HEK293 (cell line): Measurements from ENCODE around the gene CCDC32.

ENCODE experiments used
- BCL11A ChIP-seq: fragments of 450-650 bp; formaldehyde crosslinking; IDR thresholded peaks from 2 replicates; pipeline ENCODE4 v1.5.1; 2016; ENCODE audit warnings: low read depth, missing biosample characterization, missing genetic modification characterization
- BCL11B ChIP-seq: fragments of 450-650 bp; formaldehyde crosslinking; IDR thresholded peaks from 2 replicates; pipeline ENCODE4 v1.5.1; 2016; ENCODE audit warnings: low read depth, missing biosample characterization, missing genetic modification characterization
- SP2 ChIP-seq: fragments of 450-650 bp; formaldehyde crosslinking; IDR thresholded peaks from 2 replicates; pipeline ENCODE4 v1.5.1; 2016; ENCODE audit warnings: missing biosample characterization, missing genetic modification characterization
- TRIM28 ChIP-seq: IDR thresholded peaks from 2 replicates; pipeline ENCODE4 v1.6.1; 2011; ENCODE audit warnings: low read length, control low read depth, borderline replicate concordance
- YY2 ChIP-seq: fragments of 450-650 bp; formaldehyde crosslinking; IDR thresholded peaks from 2 replicates; pipeline ENCODE4 v1.5.1; 2016; ENCODE audit warnings: missing biosample characterization, missing genetic modification characterization
- ZBTB7A ChIP-seq: fragments of 450-650 bp; formaldehyde crosslinking; IDR thresholded peaks from 2 replicates; pipeline ENCODE4 v1.5.1; 2016; ENCODE audit warnings: low read depth, missing biosample characterization, missing genetic modification characterization
- ZBTB8A ChIP-seq: fragments of 450-650 bp; formaldehyde crosslinking; IDR thresholded peaks from 2 replicates; pipeline ENCODE4 v1.5.1; 2016; ENCODE audit warnings: missing biosample characterization, missing genetic modification characterization
- ZEB2 ChIP-seq: fragments of 450-650 bp; formaldehyde crosslinking; IDR thresholded peaks from 2 replicates; pipeline ENCODE4 v1.5.1; 2016; ENCODE audit warnings: missing biosample characterization, missing genetic modification characterization
- ZFP3 ChIP-seq: fragments of 450-650 bp; formaldehyde crosslinking; IDR thresholded peaks from 2 replicates; pipeline ENCODE4 v1.5.1; 2016; ENCODE audit warnings: low read depth, missing biosample characterization, missing genetic modification characterization
- ZNF114 ChIP-seq: fragments of 450-650 bp; formaldehyde crosslinking; IDR thresholded peaks from 2 replicates; pipeline ENCODE4 v1.5.0; 2017; ENCODE audit warnings: missing biosample characterization, missing genetic modification characterization
- ZNF140 ChIP-seq: fragments of 450-650 bp; formaldehyde crosslinking; IDR thresholded peaks from 2 replicates; pipeline ENCODE4 v1.5.1; 2016; ENCODE audit warnings: missing biosample characterization, missing genetic modification characterization
- ZNF155 ChIP-seq: fragments of 450-650 bp; formaldehyde crosslinking; IDR thresholded peaks from 2 replicates; pipeline ENCODE4 v1.5.1; 2016; ENCODE audit warnings: missing biosample characterization, missing genetic modification characterization
- ZNF175 ChIP-seq: fragments of 450-650 bp; formaldehyde crosslinking; IDR thresholded peaks from 2 replicates; pipeline ENCODE4 v1.5.1; 2016; ENCODE audit warnings: missing biosample characterization, missing genetic modification characterization
- ZNF223 ChIP-seq: fragments of 450-650 bp; formaldehyde crosslinking; IDR thresholded peaks from 2 replicates; pipeline ENCODE4 v1.5.1; 2016; ENCODE audit warnings: missing biosample characterization, missing genetic modification characterization
- ZNF23 ChIP-seq: fragments of 450-650 bp; formaldehyde crosslinking; IDR thresholded peaks from 2 replicates; pipeline ENCODE4 v1.5.1; 2016; ENCODE audit warnings: missing biosample characterization, missing genetic modification characterization, borderline replicate concordance
- ZNF426 ChIP-seq: fragments of 450-650 bp; formaldehyde crosslinking; IDR thresholded peaks from 2 replicates; pipeline ENCODE4 v1.5.1; 2017; ENCODE audit warnings: missing biosample characterization, missing genetic modification characterization, mild to moderate bottlenecking, inconsistent platforms, moderate library complexity
- ZNF501 ChIP-seq: fragments of 450-650 bp; formaldehyde crosslinking; IDR thresholded peaks from 2 replicates; pipeline ENCODE4 v1.5.1; 2016; ENCODE audit warnings: missing biosample characterization, missing genetic modification characterization
- ZNF530 ChIP-seq: fragments of 450-650 bp; formaldehyde crosslinking; IDR thresholded peaks from 2 replicates; pipeline ENCODE4 v1.5.1; 2016; ENCODE audit warnings: low read depth, missing biosample characterization, missing genetic modification characterization
- ZNF555 ChIP-seq: fragments of 450-650 bp; formaldehyde crosslinking; conservative IDR thresholded peaks from 2 replicates; pipeline ENCODE4 v1.5.1; 2017; ENCODE audit warnings: missing biosample characterization, mild to moderate bottlenecking, missing genetic modification characterization, inconsistent platforms
- ZNF629 ChIP-seq: fragments of 450-650 bp; formaldehyde crosslinking; IDR thresholded peaks from 2 replicates; pipeline ENCODE4 v1.5.1; 2017; ENCODE audit warnings: missing biosample characterization, missing genetic modification characterization
- ZNF654 ChIP-seq: fragments of 450-650 bp; formaldehyde crosslinking; IDR thresholded peaks from 2 replicates; pipeline ENCODE4 v1.5.1; 2016; ENCODE audit warnings: low read depth, missing biosample characterization, missing genetic modification characterization
- ZNF660 ChIP-seq: fragments of 450-650 bp; IDR thresholded peaks from 2 replicates; pipeline ENCODE4 v1.5.1; 2018; ENCODE audit warnings: missing biosample characterization, mild to moderate bottlenecking, missing genetic modification characterization
- ZNF707 ChIP-seq: fragments of 450-650 bp; formaldehyde crosslinking; IDR thresholded peaks from 2 replicates; pipeline ENCODE4 v1.5.1; 2016; ENCODE audit warnings: missing biosample characterization, missing genetic modification characterization
- ZNF830 ChIP-seq: fragments of 450-650 bp; IDR thresholded peaks from 2 replicates; pipeline ENCODE4 v1.5.0; 2018; ENCODE audit warnings: missing biosample characterization, missing genetic modification characterization, low read depth, mild to moderate bottlenecking, moderate library complexity
- ZNF837 ChIP-seq: fragments of 450-650 bp; formaldehyde crosslinking; IDR thresholded peaks from 2 replicates; pipeline ENCODE4 v1.5.1; 2016; ENCODE audit warnings: missing biosample characterization, missing genetic modification characterization
- TF ChIP-seq, protein P1 (sequence below): fragments of 450-650 bp; formaldehyde crosslinking; IDR thresholded peaks from 2 replicates; pipeline ENCODE4 v1.5.1; 2017; ENCODE audit warnings: missing biosample characterization, missing genetic modification characterization
- TF ChIP-seq, protein P2 (sequence below): fragments of 450-650 bp; formaldehyde crosslinking; IDR thresholded peaks from 2 replicates; pipeline ENCODE4 v1.5.1; 2016; ENCODE audit warnings: missing biosample characterization, missing genetic modification characterization
- TF ChIP-seq, protein P3 (sequence below): IDR thresholded peaks from 2 replicates; pipeline ENCODE4 v1.6.1; 2011; ENCODE audit warnings: mild to moderate bottlenecking, low read depth, low read length, borderline replicate concordance
- TF ChIP-seq, protein P4 (sequence below): fragments of 450-650 bp; formaldehyde crosslinking; IDR thresholded peaks from 2 replicates; pipeline ENCODE4 v1.5.1; 2017; ENCODE audit warnings: missing biosample characterization, missing genetic modification characterization
- TF ChIP-seq, protein P5 (sequence below): fragments of 450-650 bp; formaldehyde crosslinking; IDR thresholded peaks from 2 replicates; pipeline ENCODE4 v1.5.1; 2016; ENCODE audit warnings: missing biosample characterization, missing genetic modification characterization

The CCDC32 gene

DNA sequence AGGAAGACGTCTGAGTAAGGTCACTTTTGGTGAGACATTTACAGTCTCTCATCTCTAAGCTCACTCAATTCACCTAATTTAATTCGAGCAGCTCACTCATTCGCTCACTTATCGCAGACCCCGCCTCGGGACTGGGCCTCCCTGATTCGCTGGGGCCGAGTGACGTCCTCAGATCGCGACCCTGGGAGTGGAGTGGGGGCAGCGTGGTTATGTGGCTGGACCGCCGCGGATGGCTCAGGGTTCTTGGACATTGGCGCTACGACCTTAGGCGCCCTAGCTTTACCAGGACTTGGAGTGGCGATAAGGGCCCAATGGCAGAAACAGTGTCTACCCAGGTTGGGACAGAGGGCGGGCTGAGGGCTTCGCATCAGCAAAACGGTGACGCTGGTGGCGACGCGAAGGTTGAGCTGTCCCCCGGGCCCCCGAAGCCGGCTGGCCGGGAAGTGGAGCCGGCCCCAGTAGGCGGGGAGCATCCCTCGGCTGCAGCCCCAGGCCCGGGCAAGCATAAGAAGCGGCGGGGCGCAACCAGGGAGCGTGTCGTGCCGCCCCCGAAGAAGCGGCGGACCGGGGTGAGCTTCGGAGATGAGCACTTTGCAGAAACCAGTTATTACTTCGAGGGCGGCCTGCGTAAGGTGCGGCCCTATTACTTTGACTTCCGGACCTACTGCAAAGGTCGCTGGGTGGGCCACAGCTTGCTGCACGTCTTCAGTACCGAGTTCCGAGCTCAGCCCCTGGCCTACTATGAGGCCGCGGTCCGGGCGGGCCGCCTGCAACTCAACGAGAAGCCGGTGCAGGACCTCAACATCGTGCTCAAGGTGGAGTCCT lies 4.5 kb upstream of the CCDC32 start, which contains the start of gene RPUSD2 (continued):
- no peak for TF ChIP-seq ZNF530
- no peak for TF ChIP-seq TRIM28
- TF ChIP-seq ZNF660: no peak
- no peak for TF ChIP-seq ZNF837 (tag by site-specific recombination)
- no peak for TF ChIP-seq ZFP3 (tag by site-specific recombination)
- peak; percentile 36; the same call in 1 of the 2 replicates for TF ChIP-seq YY2 (tag by site-specific recombination)
- TF ChIP-seq BCL11B (tag by site-specific recombination): peak; percentile 48; the same call in 1 of the 2 replicates
- TF ChIP-seq BCL11A (tag by site-specific recombination): 0 out of 2 replicates have a peak, but pooled peaks have one; percentile 37
- TF ChIP-seq ZEB2 (tag by site-specific recombination): peak; percentile 22; the same call in 1 of the 2 replicates
- no peak for TF ChIP-seq ZNF223 (tag by site-specific recombination)
- TF ChIP-seq, protein P1, sequence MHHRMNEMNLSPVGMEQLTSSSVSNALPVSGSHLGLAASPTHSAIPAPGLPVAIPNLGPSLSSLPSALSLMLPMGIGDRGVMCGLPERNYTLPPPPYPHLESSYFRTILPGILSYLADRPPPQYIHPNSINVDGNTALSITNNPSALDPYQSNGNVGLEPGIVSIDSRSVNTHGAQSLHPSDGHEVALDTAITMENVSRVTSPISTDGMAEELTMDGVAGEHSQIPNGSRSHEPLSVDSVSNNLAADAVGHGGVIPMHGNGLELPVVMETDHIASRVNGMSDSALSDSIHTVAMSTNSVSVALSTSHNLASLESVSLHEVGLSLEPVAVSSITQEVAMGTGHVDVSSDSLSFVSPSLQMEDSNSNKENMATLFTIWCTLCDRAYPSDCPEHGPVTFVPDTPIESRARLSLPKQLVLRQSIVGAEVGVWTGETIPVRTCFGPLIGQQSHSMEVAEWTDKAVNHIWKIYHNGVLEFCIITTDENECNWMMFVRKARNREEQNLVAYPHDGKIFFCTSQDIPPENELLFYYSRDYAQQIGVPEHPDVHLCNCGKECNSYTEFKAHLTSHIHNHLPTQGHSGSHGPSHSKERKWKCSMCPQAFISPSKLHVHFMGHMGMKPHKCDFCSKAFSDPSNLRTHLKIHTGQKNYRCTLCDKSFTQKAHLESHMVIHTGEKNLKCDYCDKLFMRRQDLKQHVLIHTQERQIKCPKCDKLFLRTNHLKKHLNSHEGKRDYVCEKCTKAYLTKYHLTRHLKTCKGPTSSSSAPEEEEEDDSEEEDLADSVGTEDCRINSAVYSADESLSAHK (tag by site-specific recombination): no peak
- no peak for TF ChIP-seq ZNF555 (tag by site-specific recombination)
- TF ChIP-seq, protein P2, sequence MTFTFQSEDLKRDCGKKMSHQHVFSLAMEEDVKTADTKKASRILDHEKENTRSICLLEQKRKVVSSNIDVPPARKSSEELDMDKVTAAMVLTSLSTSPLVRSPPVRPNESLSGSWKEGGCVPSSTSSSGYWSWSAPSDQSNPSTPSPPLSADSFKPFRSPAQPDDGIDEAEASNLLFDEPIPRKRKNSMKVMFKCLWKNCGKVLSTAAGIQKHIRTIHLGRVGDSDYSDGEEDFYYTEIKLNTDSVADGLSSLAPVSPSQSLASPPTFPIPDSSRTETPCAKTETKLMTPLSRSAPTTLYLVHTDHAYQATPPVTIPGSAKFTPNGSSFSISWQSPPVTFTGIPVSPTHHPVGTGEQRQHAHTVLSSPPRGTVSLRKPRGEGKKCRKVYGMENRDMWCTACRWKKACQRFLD (tag by site-specific recombination): peak; percentile 68; the same call in 1 of the 2 replicates
- peak; percentile 78 for TF ChIP-seq SP2 (tag by site-specific recombination)
- TF ChIP-seq ZNF23 (tag by site-specific recombination): no peak
- no peak for TF ChIP-seq ZNF114 (tag by site-specific recombination)
- TF ChIP-seq ZNF140: no peak
- no peak for TF ChIP-seq ZNF175
- TF ChIP-seq ZNF155 (tag by site-specific recombination): no peak
- TF ChIP-seq, protein P3, sequence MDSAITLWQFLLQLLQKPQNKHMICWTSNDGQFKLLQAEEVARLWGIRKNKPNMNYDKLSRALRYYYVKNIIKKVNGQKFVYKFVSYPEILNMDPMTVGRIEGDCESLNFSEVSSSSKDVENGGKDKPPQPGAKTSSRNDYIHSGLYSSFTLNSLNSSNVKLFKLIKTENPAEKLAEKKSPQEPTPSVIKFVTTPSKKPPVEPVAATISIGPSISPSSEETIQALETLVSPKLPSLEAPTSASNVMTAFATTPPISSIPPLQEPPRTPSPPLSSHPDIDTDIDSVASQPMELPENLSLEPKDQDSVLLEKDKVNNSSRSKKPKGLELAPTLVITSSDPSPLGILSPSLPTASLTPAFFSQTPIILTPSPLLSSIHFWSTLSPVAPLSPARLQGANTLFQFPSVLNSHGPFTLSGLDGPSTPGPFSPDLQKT: no peak
- TF ChIP-seq ZNF830: no peak
- peak; percentile 82 for TF ChIP-seq ZNF501 (tag by site-specific recombination)
- TF ChIP-seq, protein P4, sequence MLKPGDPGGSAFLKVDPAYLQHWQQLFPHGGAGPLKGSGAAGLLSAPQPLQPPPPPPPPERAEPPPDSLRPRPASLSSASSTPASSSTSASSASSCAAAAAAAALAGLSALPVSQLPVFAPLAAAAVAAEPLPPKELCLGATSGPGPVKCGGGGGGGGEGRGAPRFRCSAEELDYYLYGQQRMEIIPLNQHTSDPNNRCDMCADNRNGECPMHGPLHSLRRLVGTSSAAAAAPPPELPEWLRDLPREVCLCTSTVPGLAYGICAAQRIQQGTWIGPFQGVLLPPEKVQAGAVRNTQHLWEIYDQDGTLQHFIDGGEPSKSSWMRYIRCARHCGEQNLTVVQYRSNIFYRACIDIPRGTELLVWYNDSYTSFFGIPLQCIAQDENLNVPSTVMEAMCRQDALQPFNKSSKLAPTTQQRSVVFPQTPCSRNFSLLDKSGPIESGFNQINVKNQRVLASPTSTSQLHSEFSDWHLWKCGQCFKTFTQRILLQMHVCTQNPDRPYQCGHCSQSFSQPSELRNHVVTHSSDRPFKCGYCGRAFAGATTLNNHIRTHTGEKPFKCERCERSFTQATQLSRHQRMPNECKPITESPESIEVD: no peak
- no peak for TF ChIP-seq ZNF707 (tag by site-specific recombination)
- no peak for TF ChIP-seq ZBTB7A
- peak; percentile 84 for TF ChIP-seq ZNF629 (tag by site-specific recombination)
- TF ChIP-seq ZBTB8A (tag by site-specific recombination): peak; percentile 36; the same call in 1 of the 2 replicates
- TF ChIP-seq ZNF426 (tag by site-specific recombination): no peak
- TF ChIP-seq, protein P5, sequence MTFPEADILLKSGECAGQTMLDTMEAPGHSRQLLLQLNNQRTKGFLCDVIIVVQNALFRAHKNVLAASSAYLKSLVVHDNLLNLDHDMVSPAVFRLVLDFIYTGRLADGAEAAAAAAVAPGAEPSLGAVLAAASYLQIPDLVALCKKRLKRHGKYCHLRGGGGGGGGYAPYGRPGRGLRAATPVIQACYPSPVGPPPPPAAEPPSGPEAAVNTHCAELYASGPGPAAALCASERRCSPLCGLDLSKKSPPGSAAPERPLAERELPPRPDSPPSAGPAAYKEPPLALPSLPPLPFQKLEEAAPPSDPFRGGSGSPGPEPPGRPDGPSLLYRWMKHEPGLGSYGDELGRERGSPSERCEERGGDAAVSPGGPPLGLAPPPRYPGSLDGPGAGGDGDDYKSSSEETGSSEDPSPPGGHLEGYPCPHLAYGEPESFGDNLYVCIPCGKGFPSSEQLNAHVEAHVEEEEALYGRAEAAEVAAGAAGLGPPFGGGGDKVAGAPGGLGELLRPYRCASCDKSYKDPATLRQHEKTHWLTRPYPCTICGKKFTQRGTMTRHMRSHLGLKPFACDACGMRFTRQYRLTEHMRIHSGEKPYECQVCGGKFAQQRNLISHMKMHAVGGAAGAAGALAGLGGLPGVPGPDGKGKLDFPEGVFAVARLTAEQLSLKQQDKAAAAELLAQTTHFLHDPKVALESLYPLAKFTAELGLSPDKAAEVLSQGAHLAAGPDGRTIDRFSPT (tag by site-specific recombination): no peak
- no peak for TF ChIP-seq ZNF654 (tag by site-specific recombination)
